ENCODE results near the gene NMNAT2.

Gene NMNAT2
- total RNA-seq, result 0 reads per million in 3 donors

DNA sequence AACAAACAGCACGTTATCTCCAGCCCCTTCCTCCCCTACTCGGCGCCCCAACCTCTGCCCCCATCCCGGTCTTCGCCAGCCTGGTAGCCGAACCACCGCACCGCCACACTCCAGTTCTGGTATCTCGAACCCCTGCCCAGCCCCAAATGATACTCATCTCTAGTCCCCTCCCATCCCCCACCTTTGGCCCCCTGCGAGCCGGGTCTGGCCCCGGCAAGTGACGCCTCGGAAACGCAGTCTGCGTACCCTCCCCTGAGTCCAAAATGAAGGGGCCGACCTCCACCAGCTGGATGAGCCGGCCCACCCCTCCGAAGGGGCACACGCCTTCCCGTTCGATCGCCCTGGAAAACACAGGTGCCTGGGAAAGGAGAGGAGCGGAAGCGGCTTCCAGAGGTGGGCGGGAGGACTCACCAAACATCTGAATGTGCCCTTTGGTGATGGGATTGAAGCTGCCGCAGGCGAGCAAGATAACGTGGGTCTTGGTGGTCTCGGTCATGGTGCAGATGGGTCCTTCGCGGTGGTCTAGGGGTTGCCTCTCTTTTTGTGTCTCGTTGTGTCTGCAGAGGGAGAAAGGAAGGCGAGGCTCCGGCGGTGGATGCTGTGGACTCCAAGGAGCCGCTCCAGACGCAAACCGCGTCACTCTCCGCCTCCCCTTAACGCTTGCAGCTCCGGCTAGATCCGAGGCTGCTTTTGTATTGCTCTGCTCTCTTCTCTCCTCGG, at the start of gene NMNAT2:
Gene NMNAT2, minus strand, starts transcription at position 609 of the 720 bp plus-strand sequence. Its CDS starts 113 bp downstream, at position 496.
- H3K9me3 ChIP-seq (ENCODE audit: control insufficient read depth, low read length), result no peaks in the 10 kb centered on the region
- peaks cover 16% of the 10 kb centered on the region for H3K4me1 ChIP-seq (ENCODE audit: control insufficient read depth, insufficient read depth, low read length, poor library complexity, severe bottlenecking)
- DNase-seq, result no peak
- peaks cover 14% of the 10 kb centered on the region for H3K27me3 ChIP-seq (replicated peaks; ENCODE audit: control insufficient read depth, insufficient read depth, low read length, poor library complexity, severe bottlenecking)
- peak within 1 kb of the TSS; percentile 12 for H3K4me3 ChIP-seq (ENCODE audit: insufficient read depth, low read depth, low read length, poor library complexity, severe bottlenecking)
- H3K36me3 ChIP-seq (ENCODE audit: control insufficient read depth, insufficient read depth, low read length), result no peaks in the 10 kb centered on the region
- no peak within 1 kb of the TSS for H3K27ac ChIP-seq (ENCODE audit: insufficient read depth, low read length, poor library complexity, severe bottlenecking)

GRCh38 chr1:183467687-183468086, 49.5 kb upstream of the NMNAT2 start:
- Histone ChIP-seq H3K27me3 (replicated peaks; ENCODE audit: control insufficient read depth, insufficient read depth, low read length, poor library complexity, severe bottlenecking) (peaks cover 3% of the 10 kb centered on the region), H3K4me3 (ENCODE audit: insufficient read depth, low read depth, low read length, poor library complexity, severe bottlenecking) (no peak overlapping the region), H3K4me1 (ENCODE audit: control insufficient read depth, insufficient read depth, low read length, poor library complexity, severe bottlenecking) (no peaks in the 10 kb centered on the region), H3K9me3 (ENCODE audit: control insufficient read depth, low read length) (no peaks in the 10 kb centered on the region), H3K36me3 (ENCODE audit: control insufficient read depth, insufficient read depth, low read length) (no peaks in the 10 kb centered on the region), H3K27ac (ENCODE audit: insufficient read depth, low read length, poor library complexity, severe bottlenecking) (no peak overlapping the region)
- no peak for DNase-seq

- Histone ChIP-seq H3K4me1 (ENCODE audit: control insufficient read depth, insufficient read depth, low read length, poor library complexity, severe bottlenecking) (no peaks in the 10 kb centered on the region), H3K27me3 (replicated peaks; ENCODE audit: control insufficient read depth, insufficient read depth, low read length, poor library complexity, severe bottlenecking) (peaks cover 5% of the 10 kb centered on the region), H3K27ac (ENCODE audit: insufficient read depth, low read length, poor library complexity, severe bottlenecking) (no peak overlapping the region), H3K36me3 (ENCODE audit: control insufficient read depth, insufficient read depth, low read length) (no peaks in the 10 kb centered on the region), H3K9me3 (ENCODE audit: control insufficient read depth, low read length) (no peaks in the 10 kb centered on the region), H3K4me3 (ENCODE audit: insufficient read depth, low read depth, low read length, poor library complexity, severe bottlenecking) (no peak overlapping the region)
- no peak for DNase-seq
Measured at GRCh38 chr1:183466781-183467180, 48.6 kb upstream of the NMNAT2 start.

GRCh38 chr1:183463566-183463965, 45.4 kb upstream of the NMNAT2 start:
- H3K36me3 ChIP-seq (ENCODE audit: control insufficient read depth, insufficient read depth, low read length), result no peaks in the 10 kb centered on the region
- H3K9me3 ChIP-seq (ENCODE audit: control insufficient read depth, low read length), result no peaks in the 10 kb centered on the region
- peaks cover 5% of the 10 kb centered on the region for H3K27me3 ChIP-seq (replicated peaks; ENCODE audit: control insufficient read depth, insufficient read depth, low read length, poor library complexity, severe bottlenecking)
- no peaks in the 10 kb centered on the region for H3K4me1 ChIP-seq (ENCODE audit: control insufficient read depth, insufficient read depth, low read length, poor library complexity, severe bottlenecking)
- H3K27ac ChIP-seq (ENCODE audit: insufficient read depth, low read length, poor library complexity, severe bottlenecking), result no peak overlapping the region
- no peak overlapping the region for H3K4me3 ChIP-seq (ENCODE audit: insufficient read depth, low read depth, low read length, poor library complexity, severe bottlenecking)
- DNase-seq, result no peak

DNA sequence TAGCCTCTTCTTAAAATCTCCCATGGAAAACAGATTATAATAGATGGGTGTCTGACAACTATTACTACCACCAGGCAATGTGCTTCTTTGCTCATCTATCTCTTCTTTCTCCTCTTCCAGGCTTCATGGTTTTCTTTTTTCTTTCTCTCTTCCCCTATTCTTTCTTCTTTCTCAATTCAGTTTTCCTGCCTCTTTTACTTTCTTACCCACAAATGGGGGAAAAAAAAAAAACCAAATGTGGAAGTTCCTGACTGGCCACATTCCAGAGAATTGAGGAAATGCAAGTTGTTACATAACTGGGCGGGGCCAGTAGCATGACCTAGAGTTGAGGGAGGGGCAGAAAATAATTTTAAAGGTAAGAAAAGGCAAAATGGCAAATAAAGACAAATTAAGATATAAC, 43.2 kb upstream of the NMNAT2 start:
- no peaks in the 10 kb centered on the region for H3K36me3 ChIP-seq (ENCODE audit: control insufficient read depth, insufficient read depth, low read length)
- no peaks in the 10 kb centered on the region for H3K4me1 ChIP-seq (ENCODE audit: control insufficient read depth, insufficient read depth, low read length, poor library complexity, severe bottlenecking)
- no peak overlapping the region for H3K4me3 ChIP-seq (ENCODE audit: insufficient read depth, low read depth, low read length, poor library complexity, severe bottlenecking)
- no peak overlapping the region for H3K27ac ChIP-seq (ENCODE audit: insufficient read depth, low read length, poor library complexity, severe bottlenecking)
- peaks cover 5% of the 10 kb centered on the region for H3K27me3 ChIP-seq (replicated peaks; ENCODE audit: control insufficient read depth, insufficient read depth, low read length, poor library complexity, severe bottlenecking)
- no peak for DNase-seq
- no peaks in the 10 kb centered on the region for H3K9me3 ChIP-seq (ENCODE audit: control insufficient read depth, low read length)

- Histone ChIP-seq H3K36me3 (ENCODE audit: control insufficient read depth, insufficient read depth, low read length) (no peaks in the 10 kb centered on the region), H3K27ac (ENCODE audit: insufficient read depth, low read length, poor library complexity, severe bottlenecking) (no peak overlapping the region), H3K9me3 (ENCODE audit: control insufficient read depth, low read length) (no peaks in the 10 kb centered on the region), H3K4me3 (ENCODE audit: insufficient read depth, low read depth, low read length, poor library complexity, severe bottlenecking) (no peak overlapping the region), H3K27me3 (replicated peaks; ENCODE audit: control insufficient read depth, insufficient read depth, low read length, poor library complexity, severe bottlenecking) (peaks cover 5% of the 10 kb centered on the region), H3K4me1 (ENCODE audit: control insufficient read depth, insufficient read depth, low read length, poor library complexity, severe bottlenecking) (no peaks in the 10 kb centered on the region)
- no peak for DNase-seq
Measured at GRCh38 chr1:183460596-183460995, 42.4 kb upstream of the NMNAT2 start.

GRCh38 chr1:183457449-183457848, 39.3 kb upstream of the NMNAT2 start:
- no peaks in the 10 kb centered on the region for H3K9me3 ChIP-seq (ENCODE audit: control insufficient read depth, low read length)
- H3K27ac ChIP-seq (ENCODE audit: insufficient read depth, low read length, poor library complexity, severe bottlenecking), result no peak overlapping the region
- no peaks in the 10 kb centered on the region for H3K4me1 ChIP-seq (ENCODE audit: control insufficient read depth, insufficient read depth, low read length, poor library complexity, severe bottlenecking)
- DNase-seq, result no peak
- no peak overlapping the region for H3K4me3 ChIP-seq (ENCODE audit: insufficient read depth, low read depth, low read length, poor library complexity, severe bottlenecking)
- H3K36me3 ChIP-seq (ENCODE audit: control insufficient read depth, insufficient read depth, low read length), result no peaks in the 10 kb centered on the region
- peaks cover 2% of the 10 kb centered on the region for H3K27me3 ChIP-seq (replicated peaks; ENCODE audit: control insufficient read depth, insufficient read depth, low read length, poor library complexity, severe bottlenecking)

DNA sequence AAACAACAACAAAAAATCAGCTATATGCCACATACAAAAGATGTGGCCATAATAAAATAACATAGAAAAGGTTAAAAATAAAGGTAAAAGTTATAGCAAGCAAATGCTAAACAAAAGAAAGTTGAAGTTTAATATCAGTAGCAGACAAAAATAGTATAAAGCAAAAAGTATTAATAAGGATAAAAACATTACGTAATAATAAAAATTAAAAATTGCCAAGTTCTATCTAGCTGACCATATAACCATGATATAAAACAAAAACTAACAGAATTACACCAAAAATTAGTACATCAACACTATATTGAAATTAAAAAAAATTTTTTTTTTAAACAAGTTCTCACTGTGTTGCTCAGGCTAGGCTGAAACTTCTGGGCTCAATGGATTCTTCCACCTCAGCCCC, 38.6 kb upstream of the NMNAT2 start:
- H3K4me1 ChIP-seq (ENCODE audit: control insufficient read depth, insufficient read depth, low read length, poor library complexity, severe bottlenecking), result no peaks in the 10 kb centered on the region
- no peak overlapping the region for H3K27ac ChIP-seq (ENCODE audit: insufficient read depth, low read length, poor library complexity, severe bottlenecking)
- H3K9me3 ChIP-seq (ENCODE audit: control insufficient read depth, low read length), result no peaks in the 10 kb centered on the region
- no peak overlapping the region for H3K4me3 ChIP-seq (ENCODE audit: insufficient read depth, low read depth, low read length, poor library complexity, severe bottlenecking)
- H3K36me3 ChIP-seq (ENCODE audit: control insufficient read depth, insufficient read depth, low read length), result no peaks in the 10 kb centered on the region
- no peak for DNase-seq
- peaks cover under 1% of the 10 kb centered on the region for H3K27me3 ChIP-seq (replicated peaks; ENCODE audit: control insufficient read depth, insufficient read depth, low read length, poor library complexity, severe bottlenecking)

DNA sequence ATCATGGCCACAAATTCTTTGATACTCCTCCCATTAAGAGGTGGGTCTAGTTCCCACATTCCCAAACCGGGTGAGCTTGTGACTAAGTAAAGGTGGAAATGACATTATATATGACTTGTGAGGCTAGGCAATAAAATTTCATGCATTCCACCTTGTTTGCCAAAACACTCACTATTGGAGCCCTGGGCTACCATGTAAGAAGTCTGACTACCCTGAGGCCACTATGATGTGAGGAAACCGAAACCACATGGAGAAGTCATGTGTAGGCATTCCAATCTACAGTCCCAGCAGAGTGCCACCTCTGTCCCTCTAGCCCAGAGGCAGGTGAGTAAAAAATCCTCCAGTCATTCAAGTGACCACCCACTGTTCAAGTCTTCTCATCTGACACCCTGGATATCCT, 36.2 kb upstream of the NMNAT2 start:
- Histone ChIP-seq H3K27ac (ENCODE audit: insufficient read depth, low read length, poor library complexity, severe bottlenecking) (no peak overlapping the region), H3K36me3 (ENCODE audit: control insufficient read depth, insufficient read depth, low read length) (no peaks in the 10 kb centered on the region), H3K4me1 (ENCODE audit: control insufficient read depth, insufficient read depth, low read length, poor library complexity, severe bottlenecking) (no peaks in the 10 kb centered on the region), H3K27me3 (replicated peaks; ENCODE audit: control insufficient read depth, insufficient read depth, low read length, poor library complexity, severe bottlenecking) (no peaks in the 10 kb centered on the region), H3K9me3 (ENCODE audit: control insufficient read depth, low read length) (no peaks in the 10 kb centered on the region), H3K4me3 (ENCODE audit: insufficient read depth, low read depth, low read length, poor library complexity, severe bottlenecking) (no peak overlapping the region)
- no peak for DNase-seq

DNA sequence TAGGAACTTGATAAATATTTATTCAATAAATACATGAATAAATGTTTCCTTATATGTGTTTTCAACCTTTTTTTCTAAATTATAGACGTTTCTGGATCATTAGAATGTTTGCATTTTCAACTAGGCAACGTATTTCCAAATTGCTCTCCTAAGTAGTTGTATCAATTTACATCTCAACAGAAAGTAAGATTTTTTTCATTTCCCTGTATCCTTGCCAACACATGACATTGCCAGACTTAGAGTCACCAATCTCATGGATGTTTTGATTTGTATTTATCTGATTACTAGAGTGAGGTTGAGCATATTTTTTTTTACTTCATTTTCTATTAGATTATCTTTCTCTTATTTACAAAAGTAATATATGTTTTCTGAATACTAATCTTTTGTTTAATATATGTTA, 31.9 kb upstream of the NMNAT2 start:
- no peak overlapping the region for H3K4me3 ChIP-seq (ENCODE audit: insufficient read depth, low read depth, low read length, poor library complexity, severe bottlenecking)
- no peaks in the 10 kb centered on the region for H3K36me3 ChIP-seq (ENCODE audit: control insufficient read depth, insufficient read depth, low read length)
- H3K27ac ChIP-seq (ENCODE audit: insufficient read depth, low read length, poor library complexity, severe bottlenecking), result no peak overlapping the region
- no peak for DNase-seq
- H3K4me1 ChIP-seq (ENCODE audit: control insufficient read depth, insufficient read depth, low read length, poor library complexity, severe bottlenecking), result no peaks in the 10 kb centered on the region
- H3K9me3 ChIP-seq (ENCODE audit: control insufficient read depth, low read length), result no peaks in the 10 kb centered on the region
- H3K27me3 ChIP-seq (replicated peaks; ENCODE audit: control insufficient read depth, insufficient read depth, low read length, poor library complexity, severe bottlenecking), result no peaks in the 10 kb centered on the region

Data from effector memory CD4-positive, alpha-beta T cell (primary cell).